ENCODE measurements around the gene PRKCB.
A peak's percentile ranks its signal among the peaks of the same experiment; 100 is the strongest.
"Not testable (repeated sequence)": the region's sequence is repeated elsewhere in the genome, so short reads cannot be mapped to it uniquely, and the experiment has no call there.

PRKCB gene

DNA sequence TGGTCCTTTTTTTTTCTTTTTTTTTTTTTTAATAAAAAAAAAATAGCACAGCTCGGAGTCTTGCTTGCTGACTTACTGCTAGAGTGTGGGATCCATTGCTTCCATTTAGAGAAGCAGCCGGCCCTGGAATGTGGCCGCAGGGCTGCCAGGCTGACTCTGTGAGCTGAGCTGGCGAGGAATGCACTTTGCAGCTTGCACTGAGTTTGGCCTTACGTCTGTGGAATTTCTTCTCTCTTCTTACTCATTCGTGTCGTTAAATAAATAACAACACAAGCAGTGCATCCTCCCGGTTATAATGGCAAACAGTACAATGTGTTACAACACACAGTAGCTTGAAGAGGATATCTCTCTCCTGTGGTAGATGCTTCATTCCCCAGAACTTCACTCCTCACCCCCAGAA is 69.2 kb downstream of the PRKCB start:
- DNase-seq: peak; percentile 23

DNA sequence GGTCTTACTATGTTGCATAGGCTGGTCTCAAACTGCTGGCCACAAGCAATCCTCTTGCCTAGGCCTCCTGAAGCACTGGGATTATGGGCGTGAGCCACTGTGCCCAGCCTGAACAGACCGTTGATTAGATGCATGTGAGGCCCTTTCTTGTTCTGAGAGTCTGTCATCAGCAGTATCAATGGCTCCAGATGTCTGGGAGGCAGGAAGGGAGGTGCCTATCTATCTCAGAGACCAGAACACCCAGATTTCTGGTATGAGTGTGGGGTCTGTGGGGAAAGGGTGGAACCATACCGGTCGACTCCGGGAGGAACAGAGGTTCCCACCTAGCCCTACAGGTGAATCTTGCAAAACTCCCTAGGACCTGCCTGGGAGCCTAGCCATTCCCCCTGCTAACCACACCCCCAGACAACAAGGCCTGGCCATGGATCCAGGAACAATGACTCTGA is 71.7 kb downstream of the PRKCB start:
- DNase-seq: no peak

DNA sequence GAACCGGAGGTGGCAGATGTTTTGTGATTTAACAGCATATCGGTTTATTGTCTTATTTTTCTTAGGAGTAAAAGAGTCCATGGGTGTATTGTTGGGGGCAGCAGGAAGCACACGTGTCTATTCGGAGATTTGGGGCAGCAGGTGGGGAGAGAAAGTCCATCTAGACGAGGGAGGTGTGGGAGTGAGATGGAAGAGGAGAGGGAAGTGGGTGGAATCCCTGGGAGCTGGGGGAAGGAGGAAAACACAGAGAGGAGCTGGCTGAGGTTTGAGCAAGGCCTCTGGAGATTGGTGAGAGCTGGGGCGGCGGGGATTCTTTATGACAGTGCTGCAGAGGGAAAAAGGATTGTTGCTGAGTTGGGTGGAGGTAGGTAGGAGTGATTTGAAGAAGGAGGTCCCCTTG is 72.1 kb downstream of the PRKCB start:
- no peak for DNase-seq

DNA sequence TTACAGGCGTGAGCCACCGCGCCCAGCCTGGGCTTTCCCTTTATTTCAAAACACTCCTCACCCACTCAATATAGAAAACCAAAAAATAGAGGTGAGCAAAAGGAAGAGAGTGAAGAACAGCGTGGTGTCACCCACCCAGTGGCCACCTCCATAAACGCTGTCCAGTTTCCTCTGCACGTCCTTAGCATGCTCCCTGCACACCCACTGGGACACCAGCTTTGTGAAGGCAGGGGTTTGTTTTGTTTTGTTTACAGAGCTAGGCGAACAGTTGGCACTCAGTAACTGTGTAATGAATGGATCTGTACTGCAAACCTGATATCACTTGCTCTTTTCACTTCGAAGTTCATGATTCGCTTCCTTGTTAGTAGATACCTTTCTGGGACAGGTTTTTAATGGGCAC is 73.0 kb downstream of the PRKCB start:
- DNase-seq: no peak

DNA sequence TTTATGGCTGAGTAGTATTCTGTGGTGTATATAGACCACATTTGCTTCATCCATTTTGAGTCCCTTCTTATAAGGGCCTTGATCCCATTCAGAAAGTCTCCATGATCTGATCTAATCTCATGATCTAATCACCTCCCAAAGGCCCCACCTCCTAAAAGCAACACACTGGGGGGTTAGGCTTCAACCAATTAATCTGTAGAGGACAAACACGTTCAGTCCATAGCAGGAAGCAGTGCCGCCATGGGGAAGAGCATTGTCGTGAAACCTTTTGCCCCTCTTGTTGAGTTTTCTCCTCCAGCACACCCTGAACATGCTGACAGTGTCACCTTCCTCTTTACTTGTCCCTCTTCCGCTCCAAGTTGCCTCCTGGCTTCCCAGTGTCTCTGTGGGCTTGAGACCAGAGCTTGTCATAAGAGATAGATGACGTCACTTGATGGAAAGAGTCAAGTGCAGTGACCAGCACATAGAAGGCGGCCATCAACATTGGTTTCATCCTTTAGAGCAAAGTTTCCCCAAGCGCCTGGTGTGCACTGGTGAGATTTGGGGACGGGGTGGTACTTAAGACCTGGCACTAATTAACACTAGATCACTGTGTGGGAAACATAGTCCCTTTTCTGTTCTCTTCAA is 74.1 kb downstream of the PRKCB start:
- DNase-seq: no peak

DNA sequence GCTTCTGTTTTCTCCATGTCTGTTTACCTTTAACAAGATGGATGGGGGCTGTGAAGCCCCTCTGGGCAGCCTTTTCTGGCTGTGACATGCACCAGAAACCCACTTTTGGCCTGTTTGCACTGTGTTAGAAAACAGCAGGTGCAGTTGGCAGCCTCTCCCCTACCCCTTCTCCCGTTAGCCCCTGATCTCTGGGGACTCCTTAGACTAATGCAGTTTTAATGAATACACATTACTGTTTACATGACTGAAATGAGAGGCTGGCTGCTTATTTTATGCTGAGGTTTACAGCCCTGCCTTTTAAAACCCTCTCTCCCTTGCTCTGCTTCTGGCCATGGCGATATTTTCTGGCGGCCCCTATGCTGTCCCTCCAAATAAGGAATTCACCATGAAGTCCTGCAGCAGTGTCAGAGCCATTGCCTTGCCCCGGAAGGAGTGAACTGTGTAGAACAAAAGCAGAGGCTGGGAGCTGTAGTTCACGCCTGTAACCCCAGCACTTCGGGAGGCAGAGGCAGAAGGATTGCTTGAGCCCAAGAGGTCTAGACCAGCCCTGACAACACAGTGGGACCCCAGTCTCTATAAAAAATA is 79.3 kb downstream of the PRKCB start:
- DNase-seq: no peak

DNA sequence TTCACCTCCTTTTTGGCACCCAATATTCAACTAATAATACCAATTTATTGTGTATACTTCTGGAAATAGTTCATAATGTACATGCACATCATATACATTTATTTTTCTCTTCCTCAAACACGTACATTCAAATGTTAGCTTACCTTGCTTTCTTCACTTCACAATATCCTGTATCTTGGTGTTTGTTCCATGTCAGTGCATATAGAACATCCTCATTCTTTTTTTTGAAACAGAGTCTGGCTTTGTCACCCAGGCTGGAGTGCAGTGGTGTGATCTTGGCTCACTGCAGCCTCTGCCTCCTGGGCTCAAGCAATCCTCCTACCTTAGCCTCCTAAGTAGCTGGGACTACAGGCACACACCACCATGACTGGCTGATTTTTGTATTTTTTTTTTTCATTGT is 80.8 kb downstream of the PRKCB start:
- DNase-seq: not testable (repeated sequence)

DNA sequence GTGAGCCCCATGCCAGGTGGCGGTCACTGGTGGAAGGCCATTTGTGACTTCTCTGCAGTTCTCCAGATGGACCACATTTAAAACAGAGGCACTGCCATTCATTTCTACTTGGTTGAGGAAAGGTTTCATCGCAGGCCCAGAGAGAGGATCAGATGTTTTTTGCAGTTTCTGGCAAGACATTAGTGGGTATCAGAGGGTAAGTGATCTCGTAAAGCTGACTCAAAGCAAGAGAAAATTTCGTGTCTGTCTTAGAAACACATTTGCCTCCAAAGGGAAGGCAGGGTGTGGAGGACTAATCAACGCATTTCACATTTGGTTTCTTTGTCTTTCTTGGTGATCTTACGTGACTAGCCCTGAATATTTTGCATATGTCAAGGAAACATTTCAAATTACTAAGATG is 81.8 kb downstream of the PRKCB start:
- no peak for DNase-seq

DNA sequence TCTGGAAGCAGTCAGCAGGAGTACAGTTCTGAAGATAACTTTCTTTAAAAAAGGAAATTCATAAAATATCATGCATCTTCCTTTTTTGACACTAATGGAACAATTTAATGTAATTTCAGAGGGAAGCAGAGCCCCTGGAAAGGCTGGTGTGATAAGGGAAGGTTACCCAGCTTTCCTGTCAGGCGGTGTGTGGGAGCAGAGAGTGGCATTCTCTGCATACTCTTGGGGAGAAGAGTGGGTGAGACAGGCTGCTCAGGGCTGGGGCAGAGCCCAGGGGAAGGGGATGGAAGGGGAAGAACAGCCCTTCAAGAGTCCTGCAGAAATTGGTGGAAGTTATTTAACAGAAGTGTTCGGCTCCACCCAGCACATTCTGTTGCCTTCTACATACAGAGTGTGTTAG is 84.7 kb downstream of the PRKCB start:
- no peak for DNase-seq

DNA sequence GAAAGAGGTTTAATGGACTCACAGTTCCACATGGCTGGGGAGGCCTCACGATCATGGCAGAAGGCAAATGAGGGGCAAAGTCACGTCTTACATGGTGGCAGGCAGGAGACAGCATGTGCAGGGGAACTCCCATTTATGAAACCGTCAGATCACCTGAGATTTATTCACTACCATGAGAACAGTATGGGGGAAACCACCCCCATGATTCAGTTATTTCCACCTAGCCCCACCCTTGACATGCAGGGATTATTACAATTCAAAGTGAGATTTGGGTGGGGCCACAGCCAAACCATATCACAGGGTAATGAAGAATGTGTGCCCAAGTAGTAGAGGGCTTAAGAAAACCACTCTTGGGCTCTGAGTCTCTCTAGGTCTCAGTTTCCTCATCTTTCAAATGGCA is 85.1 kb downstream of the PRKCB start:
- DNase-seq: no peak

DNA sequence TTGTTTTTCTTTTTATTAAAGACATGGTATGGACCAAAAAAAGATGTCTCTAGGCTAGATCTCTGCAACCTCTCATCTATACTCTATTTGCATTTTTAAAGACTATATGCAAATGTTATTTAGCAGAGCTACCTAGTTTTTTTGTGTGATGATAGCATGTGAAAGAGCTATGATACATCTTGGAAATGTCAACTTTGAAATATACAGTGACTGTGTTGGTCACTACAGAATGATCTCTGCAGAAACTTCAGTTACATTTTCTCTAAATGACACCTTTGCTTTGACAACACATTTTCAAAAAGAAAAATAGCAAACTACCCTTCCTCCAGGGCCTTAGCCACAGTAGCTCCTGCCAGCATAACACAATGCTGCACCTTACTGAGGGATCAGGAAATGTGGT is 86.6 kb downstream of the PRKCB start:
- DNase-seq: no peak

DNA sequence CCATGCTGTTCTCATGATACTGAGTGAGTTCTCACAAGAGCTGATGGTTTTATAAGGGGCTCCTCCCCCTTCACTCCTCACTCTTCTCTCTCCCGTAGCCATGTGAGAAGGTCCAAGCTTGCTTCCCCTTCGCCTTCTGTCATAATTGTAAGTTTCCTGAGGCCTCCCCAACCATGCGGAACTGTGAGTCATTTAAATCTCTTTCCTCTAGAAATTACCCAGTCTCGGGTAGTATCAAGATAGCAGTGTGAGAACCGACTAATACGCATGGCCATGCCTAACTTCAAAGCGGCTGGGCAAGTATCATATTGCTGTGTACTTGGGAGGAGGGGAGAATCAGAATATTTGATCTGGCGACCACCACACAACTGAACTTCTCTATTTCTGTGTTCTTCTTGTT is 88.3 kb downstream of the PRKCB start:
- no peak for DNase-seq

DNA sequence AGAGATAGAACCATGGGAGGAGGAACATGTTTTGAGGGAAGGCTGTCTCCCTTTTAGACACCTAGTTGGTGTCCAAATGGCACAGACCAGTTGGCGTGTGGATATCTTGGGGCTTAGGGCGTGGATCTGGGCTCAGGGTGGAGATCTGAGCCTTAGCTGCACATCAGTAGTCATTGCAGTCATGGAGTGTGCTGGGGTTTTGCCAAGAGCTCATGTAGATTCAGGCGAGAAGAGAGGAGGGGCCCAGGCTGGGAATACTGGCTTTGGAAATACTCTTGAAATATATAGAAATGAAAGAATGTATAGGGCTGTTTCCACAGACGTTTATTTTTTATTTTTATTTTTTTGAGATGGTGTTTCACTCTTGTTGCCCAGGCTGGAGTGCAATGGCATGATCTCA is 92.0 kb downstream of the PRKCB start:
- DNase-seq: no peak

DNA sequence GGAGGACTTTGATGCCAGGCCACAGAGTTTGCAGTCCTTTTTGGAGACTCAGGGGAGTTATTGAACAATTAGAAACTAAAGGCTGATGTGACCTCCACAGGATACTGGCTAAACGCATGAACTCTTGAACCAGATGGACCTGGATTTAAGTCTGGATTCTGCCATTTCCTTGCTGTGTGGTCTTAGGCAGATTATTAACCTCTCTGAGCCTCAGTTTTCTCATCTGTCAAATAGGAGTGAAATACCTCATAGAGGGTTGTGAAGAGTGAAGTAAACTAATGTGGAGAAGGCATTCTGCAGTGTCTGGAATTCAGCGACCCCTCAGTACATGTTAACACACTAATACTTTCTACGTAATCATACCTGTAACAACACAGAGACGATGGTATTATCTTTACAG is 93.5 kb downstream of the PRKCB start:
- no peak for DNase-seq

DNA sequence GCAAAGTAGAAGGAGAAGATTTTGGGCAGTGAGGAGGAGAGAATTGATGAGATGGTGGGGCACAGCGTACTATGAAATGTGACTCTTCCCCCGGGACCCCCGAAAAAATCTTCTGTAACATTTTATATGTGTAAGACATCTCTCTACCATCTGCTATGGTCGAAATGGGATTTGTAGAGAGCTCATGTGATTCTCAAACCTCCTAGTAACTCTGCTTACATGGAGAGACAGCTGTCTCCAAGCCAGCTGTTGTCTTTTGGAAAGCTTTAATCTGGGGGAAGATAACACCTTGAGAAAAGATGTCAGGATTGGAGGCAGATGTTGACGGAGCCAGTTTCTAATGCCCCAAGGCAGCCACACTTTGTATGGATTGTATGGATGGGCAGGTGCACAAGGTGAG is 94.1 kb downstream of the PRKCB start:
- DNase-seq: no peak

DNA sequence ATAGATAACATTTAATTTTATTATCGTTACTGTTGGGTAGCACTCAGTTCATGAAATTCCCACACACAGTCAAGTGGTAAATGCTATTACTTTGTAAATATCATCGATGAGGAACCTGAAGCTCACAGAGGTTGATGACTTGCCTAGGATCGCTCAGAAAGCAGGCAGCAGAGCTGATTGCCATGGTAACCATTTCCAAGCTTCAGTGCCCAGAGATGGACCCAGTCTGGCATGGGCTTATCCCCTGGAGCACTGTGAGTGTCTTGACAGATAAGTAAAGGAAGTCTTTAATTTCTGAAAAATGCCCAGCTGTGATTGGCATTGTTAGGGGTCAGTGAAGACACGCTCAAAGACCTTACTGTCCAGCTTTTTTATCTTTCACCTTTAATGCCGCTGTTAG is 95.0 kb downstream of the PRKCB start:
- DNase-seq: no peak

DNA sequence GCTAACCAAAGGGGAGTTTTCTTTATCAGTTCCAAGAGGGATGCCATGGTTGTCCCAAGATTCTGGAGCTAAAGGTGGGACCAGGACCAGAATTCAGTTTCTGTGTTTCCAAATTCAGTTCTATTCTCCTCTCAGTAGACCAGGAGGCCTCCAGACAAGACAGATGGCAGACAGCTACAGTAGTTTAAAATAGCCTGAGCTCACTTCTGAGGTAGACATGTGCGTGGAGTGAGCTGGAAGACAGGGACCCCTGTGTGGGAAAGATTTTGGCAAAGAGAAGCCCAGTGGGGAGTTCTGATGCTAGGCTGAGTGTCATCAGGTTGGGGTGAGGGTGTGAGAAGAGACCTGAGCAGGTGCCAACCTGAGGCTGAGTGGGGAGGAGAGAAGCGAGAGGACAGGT is 95.4 kb downstream of the PRKCB start:
- no peak for DNase-seq

DNA sequence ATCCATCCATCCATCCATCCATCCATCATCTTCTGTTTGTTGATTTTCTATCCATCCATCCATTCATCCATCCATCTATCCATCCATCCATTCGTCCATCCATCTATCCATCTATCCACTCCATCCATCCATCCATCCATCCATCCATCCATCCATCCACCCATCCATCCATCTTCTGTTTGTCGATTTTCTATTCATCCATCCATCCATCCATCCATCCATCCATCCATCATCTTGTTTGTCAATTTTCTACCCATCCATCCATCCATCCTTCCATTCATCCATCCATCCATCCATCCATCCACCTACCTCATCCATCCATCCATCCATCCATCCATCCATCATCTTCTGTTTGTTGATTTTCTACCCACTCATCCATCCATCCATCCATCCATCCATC is 97.9 kb downstream of the PRKCB start:
- not testable (repeated sequence) for DNase-seq

DNA sequence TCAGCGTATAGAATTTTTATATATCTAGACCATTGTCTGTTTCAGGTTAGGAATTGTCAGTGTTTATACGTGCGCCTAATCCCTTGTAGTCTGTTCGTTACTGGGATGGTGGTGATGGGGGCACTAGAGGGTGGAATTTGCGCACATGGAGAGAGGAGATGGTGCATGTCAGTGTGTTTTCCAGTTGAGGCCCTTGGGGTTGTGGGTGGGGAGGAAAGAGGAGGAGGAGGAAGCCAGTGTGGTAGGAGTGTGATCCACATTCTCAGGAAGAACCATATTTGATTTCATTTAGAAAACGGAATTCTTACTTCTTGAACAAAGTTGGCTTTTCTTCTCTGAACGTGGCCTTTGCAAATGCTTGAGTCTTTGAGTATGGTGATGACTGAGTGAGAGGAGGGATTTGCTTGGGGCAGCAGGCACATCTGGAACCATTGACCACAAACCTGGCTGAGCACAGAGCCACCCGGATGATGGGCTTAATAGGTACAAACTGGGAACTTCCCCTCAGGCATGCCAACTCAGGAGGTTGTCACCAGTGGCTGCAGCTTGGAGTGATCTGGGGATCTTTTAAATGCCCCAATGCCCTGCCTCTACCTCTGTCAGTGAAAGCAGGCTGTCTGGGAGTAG is 98.9 kb downstream of the PRKCB start:
- DNase-seq: no peak

DNA sequence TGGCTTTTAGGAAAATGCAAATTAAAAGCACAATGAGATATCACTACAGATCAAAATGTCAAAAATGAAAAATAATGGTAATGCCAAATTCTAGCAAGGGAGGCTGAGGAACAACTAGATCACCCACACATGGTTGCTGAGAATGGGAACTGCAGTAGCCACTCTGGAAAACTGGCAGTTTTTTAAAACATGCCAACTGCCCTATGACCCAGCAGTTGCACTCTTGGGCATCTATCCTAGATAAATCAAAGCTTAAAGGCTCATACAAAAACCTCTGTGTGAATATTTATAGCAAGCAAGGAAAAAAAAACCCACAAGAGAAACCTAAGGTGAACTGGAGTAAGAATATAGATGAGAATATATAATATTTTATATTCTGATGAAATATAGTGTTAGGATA is 104.3 kb downstream of the PRKCB start:
- DNase-seq: no peak

DNA sequence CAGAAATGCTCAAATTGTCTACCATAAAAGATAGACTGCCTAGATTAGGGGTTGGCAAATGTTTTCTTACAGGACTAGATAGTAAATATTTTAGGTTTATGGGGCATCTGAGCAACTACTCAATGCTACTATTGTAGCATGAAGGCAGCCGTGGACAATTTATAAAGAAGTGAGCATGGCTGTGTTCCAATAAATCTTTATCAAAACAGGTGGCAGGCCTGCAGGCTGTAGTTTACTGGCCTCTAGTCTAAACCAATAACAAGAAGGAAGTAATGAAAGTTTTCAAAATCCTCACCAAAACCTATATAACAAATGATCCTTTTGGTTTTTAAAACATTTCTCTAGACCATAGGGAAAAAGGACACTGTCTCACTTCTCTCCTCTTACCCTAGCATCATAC is 105.2 kb downstream of the PRKCB start:
- no peak for DNase-seq

DNA sequence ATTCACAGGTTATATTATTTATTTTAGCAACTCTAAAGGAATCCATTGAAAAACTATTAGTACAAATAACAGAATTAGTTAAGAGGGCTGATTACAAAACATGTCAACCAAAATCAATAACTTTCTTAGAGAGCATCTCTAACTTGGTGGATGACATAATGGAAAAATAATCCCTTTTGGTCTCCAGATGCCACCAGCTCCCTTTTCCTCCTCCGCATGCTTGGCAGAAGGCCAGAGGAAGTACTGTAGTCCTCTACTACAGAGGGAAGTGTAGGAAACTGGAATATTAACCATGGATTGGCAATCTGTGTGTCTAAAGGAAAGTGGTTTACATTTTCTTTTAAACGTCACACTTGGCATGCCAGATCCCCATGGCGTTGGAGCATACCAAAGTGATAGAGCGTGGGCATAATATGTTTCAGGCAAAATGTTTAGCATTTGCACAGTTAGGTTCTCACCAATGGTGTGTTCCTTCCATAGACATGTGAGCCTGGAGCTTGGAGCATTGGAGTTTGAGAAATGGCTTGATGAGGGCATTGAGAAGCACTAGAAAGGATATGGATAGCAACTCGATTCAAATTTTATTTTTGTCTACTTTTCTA is 106.3 kb downstream of the PRKCB start:
- DNase-seq: no peak

DNA sequence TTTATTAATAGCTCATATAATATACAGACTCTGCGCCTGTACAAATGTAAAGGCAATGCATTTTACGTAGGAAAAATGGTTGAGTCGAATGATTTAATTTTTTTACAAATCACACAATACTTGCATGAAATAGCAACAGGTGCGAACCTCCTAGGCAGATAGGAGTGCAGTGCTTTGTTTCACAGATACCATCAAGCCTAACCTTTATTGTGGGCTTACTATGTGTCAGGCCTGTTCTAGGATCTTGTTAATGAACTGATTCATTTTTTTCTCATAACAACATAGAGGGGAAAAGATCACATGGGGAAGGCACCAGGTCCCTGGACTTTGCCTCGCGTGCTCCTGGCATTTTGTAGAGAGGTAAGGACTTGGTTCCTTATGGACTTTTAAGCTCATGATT is 107.8 kb downstream of the PRKCB start:
- DNase-seq: no peak

DNA sequence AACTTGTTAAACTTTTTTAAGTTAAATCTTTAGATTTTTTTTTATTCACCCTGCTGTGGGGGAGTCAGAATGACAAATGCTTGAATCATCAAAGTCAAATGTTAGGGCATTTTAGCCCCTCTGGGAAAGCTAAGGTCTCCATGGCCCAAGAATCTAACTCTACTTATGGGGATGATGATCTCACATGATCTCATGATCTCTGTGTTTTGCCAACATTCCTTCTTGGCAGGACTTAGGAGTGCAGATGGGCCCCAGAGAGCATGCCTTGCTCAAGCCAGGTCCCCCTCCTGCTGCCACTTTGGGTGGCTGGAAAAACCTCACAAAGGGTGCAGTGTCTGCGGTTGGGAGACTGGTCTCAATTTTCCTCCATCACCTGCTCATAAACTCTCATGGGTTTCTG is 108.6 kb downstream of the PRKCB start:
- no peak for DNase-seq
